Measurements from ENCODE around the gene FAF1. TPM values are rescaled to one million over a fixed set of nuclear protein-coding genes. Genes with fewer than 3 reads are reported as not detected.

FAF1 gene
- total RNA-seq, 2 donors from 2014 or later = 17.8 to 27.5 TPM

DNA sequence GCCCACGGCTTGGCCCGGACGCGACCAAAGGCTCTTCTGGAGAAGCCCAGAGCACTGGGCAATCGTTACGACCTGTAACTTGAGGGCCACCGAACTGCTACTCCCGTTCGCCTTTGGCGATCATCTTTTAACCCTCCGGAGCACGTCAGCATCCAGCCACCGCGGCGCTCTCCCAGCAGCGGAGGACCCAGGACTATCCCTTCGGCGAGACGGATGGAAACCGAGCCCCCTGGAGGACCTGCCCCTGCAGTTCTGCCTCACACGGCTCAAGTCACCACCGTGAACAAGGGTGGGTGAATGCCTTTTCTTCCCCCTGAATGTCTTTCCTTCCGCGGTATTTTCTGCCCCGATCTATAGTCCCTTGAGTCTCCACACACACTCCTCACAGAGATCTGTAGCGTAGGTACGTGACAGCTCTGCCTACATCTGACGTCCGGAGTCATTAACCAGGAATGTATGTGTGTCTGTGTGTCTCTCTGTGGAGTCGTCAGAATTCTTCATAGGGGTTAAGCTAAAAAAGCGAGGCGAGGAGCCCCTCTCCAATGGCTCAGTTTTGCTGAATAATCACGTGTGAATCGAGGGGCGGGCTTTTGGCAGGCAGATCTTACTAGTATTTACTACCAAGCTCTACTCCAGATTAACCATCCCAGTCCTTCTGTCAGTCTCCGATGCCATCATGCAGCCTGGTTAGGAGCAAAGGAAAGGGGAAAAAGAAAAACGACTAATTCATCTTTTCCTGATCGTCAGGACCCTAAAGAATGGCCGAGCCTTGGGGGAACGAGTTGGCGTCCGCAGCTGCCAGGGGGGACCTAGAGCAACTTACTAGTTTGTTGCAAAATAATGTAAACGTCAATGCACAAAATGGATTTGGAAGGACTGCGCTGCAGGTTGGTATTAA, 9.8 kb upstream of the FAF1 start, which contains the start of gene CDKN2C:
TSS of gene CDKN2C (plus strand) at position 635 of the 898 bp plus-strand sequence. CDS start at position 759, 124 bp downstream.
- peaks cover 12% of the 10 kb centered on the region for H3K4me1 ChIP-seq
- TF ChIP-seq, protein P1, sequence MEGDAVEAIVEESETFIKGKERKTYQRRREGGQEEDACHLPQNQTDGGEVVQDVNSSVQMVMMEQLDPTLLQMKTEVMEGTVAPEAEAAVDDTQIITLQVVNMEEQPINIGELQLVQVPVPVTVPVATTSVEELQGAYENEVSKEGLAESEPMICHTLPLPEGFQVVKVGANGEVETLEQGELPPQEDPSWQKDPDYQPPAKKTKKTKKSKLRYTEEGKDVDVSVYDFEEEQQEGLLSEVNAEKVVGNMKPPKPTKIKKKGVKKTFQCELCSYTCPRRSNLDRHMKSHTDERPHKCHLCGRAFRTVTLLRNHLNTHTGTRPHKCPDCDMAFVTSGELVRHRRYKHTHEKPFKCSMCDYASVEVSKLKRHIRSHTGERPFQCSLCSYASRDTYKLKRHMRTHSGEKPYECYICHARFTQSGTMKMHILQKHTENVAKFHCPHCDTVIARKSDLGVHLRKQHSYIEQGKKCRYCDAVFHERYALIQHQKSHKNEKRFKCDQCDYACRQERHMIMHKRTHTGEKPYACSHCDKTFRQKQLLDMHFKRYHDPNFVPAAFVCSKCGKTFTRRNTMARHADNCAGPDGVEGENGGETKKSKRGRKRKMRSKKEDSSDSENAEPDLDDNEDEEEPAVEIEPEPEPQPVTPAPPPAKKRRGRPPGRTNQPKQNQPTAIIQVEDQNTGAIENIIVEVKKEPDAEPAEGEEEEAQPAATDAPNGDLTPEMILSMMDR (IDR thresholded peaks at IDR 0.05) = no peak
- peak in 2 of 3 donors; percentile 79 to 85 for TF ChIP-seq POLR2A (IDR thresholded peaks at IDR 0.05)
- peak within 1 kb of the TSS; percentile 74 to 100 (median 98) for H3K27ac ChIP-seq
- DNase-seq (peak; percentile 69 to 91 (median 80)), ATAC-seq (peak; percentile 36)
- 1% methylated on average over 38 to 44 of the region's 44 CpGs for WGBS, 2 donors
- intact Hi-C loops (cut with DNase I) = no loop called here
- H3K4me3 ChIP-seq = peak within 1 kb of the TSS; percentile 85
- H3K36me3 ChIP-seq (replicated peaks in 1 of 2; ENCODE audit: insufficient read depth in 1 of 2, low read depth in 2 of 2) = no peaks in the 10 kb centered on the region
- no peaks in the 10 kb centered on the region for H3K9me3 ChIP-seq
- no peaks in the 10 kb centered on the region for H3K27me3 ChIP-seq

DNA sequence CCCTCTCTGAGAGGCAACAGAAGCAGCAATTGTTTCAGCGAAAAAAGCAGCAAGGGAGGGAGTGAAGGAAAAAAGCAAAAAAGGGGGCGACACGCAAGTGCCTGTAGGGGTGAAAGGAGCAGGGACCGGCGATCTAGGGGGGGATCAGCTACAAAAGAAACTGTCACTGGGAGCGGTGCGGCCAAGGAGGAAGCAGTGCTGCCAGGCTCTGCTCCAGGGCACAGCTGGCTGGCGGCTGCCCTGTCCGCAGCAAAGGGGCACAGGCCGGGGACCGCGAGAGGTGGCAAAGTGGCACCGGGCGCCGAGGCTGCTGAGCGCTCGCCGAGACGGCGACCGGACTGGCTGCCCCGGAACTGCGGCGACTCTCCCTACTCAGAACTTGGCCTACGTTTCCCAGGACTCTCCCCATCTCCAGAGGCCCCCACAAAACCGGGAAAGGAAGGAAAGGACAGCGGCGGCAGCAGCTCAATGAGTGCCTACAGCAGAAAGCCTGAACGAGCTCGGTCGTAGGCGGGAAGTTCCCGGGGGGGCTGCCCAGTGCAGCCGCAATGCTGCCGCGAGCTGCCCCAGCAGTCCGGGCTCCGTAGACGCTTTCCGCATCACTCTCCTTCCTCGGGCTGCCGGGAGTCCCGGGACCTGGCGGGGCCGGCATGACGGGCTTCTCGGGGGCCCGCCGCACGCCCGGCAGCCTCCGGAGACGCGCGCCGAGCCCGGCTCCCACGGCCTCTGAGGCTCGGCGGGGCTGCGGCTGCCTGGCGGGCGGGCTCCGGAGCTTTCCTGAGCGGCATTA, 8.9 kb upstream of the FAF1 start:
- Histone ChIP-seq H3K4me1 (peaks cover 12% of the 10 kb centered on the region), H3K27me3 (no peaks in the 10 kb centered on the region), H3K27ac (peak overlapping the region; percentile 74 to 100 (median 98)), H3K9me3 (no peaks in the 10 kb centered on the region), H3K4me3 (peak overlapping the region; percentile 85), H3K36me3 (replicated peaks in 1 of 2; ENCODE audit: insufficient read depth in 1 of 2, low read depth in 2 of 2) (no peaks in the 10 kb centered on the region)
- DNase-seq (peak; percentile 57 to 70 (median 62)), ATAC-seq (peak; percentile 41)
- WGBS, 2 donors = 0 to 1% methylated on average over 22 to 50 of the region's 65 CpGs
- TF ChIP-seq, protein P1 (IDR thresholded peaks at IDR 0.05) = peak in 2 of 7 experiments; percentile 3 to 6
- peak in 1 of 3 donors; percentile 5 for TF ChIP-seq POLR2A (IDR thresholded peaks at IDR 0.05)
- intact Hi-C loops (cut with DNase I) = no loop called here

DNA sequence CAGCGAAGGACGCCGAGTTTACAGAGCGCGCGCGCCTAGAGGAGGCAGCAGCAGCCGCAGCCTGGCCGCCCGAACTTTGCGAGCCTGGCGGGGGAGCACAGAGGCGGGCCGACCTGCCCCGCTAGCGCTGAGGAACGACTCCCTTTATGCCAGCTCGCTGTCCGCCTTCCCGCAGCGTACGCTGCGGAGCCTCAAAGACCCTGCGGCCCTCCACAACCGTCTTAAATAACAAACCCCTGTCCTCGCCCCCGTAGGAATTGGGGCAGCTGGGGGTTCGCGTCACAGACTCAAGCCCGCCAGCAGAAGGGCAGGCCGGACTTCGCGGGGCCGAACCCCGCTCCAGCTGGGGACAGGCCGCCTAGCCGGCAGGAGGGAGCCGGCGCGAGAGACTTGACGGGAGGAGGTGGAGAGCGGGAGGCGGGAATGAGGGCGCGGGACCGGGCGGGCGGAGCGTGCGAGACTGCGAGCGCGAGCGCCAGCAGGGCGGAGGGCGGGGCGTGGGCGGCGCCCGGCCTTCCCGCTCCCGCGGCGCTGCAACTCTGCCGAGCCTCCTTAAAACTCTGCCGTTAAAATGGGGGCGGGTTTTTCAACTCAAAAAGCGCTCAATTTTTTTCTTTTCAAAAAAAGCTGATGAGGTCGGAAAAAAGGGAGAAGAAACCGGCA, 8.2 kb upstream of the FAF1 start:
- Histone ChIP-seq H3K36me3 (replicated peaks in 1 of 2; ENCODE audit: insufficient read depth in 1 of 2, low read depth in 2 of 2) (no peaks in the 10 kb centered on the region), H3K27me3 (no peaks in the 10 kb centered on the region), H3K4me1 (peaks cover 14% of the 10 kb centered on the region), H3K4me3 (peak overlapping the region; percentile 85), H3K27ac (peak overlapping the region; percentile 94 to 100 (median 98)), H3K9me3 (no peaks in the 10 kb centered on the region)
- intact Hi-C loops (cut with DNase I) = no loop called here
- TF ChIP-seq, protein P1 (IDR thresholded peaks at IDR 0.05) = peak in 6 of 7 experiments; percentile 14 to 74 (median 48)
- peak; percentile 85 to 95 (median 94) for TF ChIP-seq POLR2A (IDR thresholded peaks at IDR 0.05)
- ATAC-seq = peak; percentile 90
- WGBS, 2 donors = 0% methylated on average over 31 to 68 of the region's 70 CpGs
- DNase-seq = peak; percentile 91 to 95 (median 94)

DNA sequence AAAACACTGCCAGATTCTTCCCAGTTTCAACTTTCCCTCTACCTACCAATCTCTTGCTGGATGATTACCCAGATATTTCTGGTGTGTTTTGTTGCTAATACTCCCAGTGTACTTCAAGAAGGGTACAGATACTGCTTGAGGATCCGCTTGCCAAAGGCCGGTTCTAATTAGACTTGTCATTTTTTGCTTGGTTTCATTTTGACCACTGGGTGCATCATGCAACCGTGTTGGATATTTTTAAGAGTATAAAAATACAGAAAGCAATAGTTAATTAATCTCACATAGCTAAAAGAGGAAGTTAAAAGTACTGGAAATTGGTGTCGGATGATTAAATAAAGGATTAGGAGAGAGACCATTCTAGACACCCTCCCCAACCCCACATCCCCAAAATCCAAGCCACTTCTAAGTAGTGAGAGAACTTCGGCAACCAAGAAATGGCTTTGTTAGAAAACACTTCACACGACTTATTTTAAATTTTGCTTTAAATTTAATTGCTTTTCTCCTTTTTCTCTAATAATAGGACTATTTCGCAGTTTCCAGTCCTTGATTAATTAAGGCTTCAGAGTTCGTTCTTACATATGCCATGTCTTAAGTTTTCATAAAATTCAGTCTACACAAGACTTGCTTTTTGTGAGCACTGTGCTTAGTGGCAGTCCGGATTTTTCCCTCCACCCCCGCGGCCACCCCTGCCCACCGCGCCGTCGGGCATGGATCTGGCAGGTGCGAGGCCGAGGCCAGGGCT, 7.5 kb upstream of the FAF1 start:
- intact Hi-C loops (cut with DNase I) = no loop called here
- no peaks in the 10 kb centered on the region for H3K9me3 ChIP-seq
- TF ChIP-seq POLR2A (IDR thresholded peaks at IDR 0.05) = no peak
- TF ChIP-seq, protein P1 (IDR thresholded peaks at IDR 0.05) = no peak
- no peaks in the 10 kb centered on the region for H3K36me3 ChIP-seq (replicated peaks in 1 of 2; ENCODE audit: insufficient read depth in 1 of 2, low read depth in 2 of 2)
- peak overlapping the region; percentile 94 to 100 (median 98) for H3K27ac ChIP-seq
- peak overlapping the region in 1 of 2 donors; percentile 85 for H3K4me3 ChIP-seq
- no peak for ATAC-seq
- DNase-seq = peak in 1 of 4 donors; percentile 19
- no peaks in the 10 kb centered on the region for H3K27me3 ChIP-seq
- peaks cover 15% of the 10 kb centered on the region for H3K4me1 ChIP-seq
- 13 to 16% methylated on average over 17 of the region's 17 CpGs for WGBS, 2 donors
